OCI-LY1 (cell line): ENCODE measurements around the gene RCAN2.
"Not testable (repeated sequence)": the region's sequence is repeated elsewhere in the genome, so short reads cannot be mapped to it uniquely, and the experiment has no call there.

ENCODE experiments used
- H2AFZ ChIP-seq: fragments of 200-600 bp; sonication (generic), shearing (Covaris generic); 2 replicates; pipeline ENCODE4 v1.6.0; 2014; ENCODE audit warnings: antibody characterized with exemption, mild to moderate bottlenecking, low read length
- H3F3A ChIP-seq: fragments of 200-600 bp; sonication (generic), shearing (Covaris generic); 2 replicates; pipeline ENCODE4 v1.6.0; 2014; ENCODE audit warnings: mild to moderate bottlenecking, antibody characterized with exemption, low read length, moderate library complexity; ENCODE audit not compliant: insufficient read depth
- H3K27ac ChIP-seq: fragments of 200-600 bp; sonication (generic); 2 replicates; pipeline ENCODE4 v1.5.1; 2014; ENCODE audit warnings: low read length, mixed run types, mild to moderate bottlenecking, low read depth; ENCODE audit not compliant: poor library complexity, severe bottlenecking
- H3K27me3 ChIP-seq: fragments of 200-600 bp; sonication (generic); 2 replicates; pipeline ENCODE4 v1.6.0; 2014; ENCODE audit warnings: antibody characterized with exemption, mild to moderate bottlenecking, low read length, moderate library complexity; ENCODE audit not compliant: insufficient read depth
- H3K36me3 ChIP-seq: fragments of 200-600 bp; sonication (generic); 2 replicates; pipeline ENCODE4 v1.6.1; 2014; ENCODE audit warnings: mild to moderate bottlenecking, antibody characterized with exemption, low read length, moderate library complexity, mixed read lengths; ENCODE audit not compliant: insufficient read depth
- H3K4me1 ChIP-seq: fragments of 200-600 bp; sonication (generic); 2 replicates; pipeline ENCODE4 v1.5.1; 2014; ENCODE audit warnings: mild to moderate bottlenecking, low read length, moderate library complexity; ENCODE audit not compliant: insufficient read depth, severe bottlenecking
- H3K4me2 ChIP-seq: fragments of 200-600 bp; sonication (generic), shearing (Covaris generic); 2 replicates; pipeline ENCODE4 v1.6.1; 2014; ENCODE audit warnings: low read length
- H3K4me3 ChIP-seq: fragments of 200-600 bp; sonication (generic); 2 replicates; pipeline ENCODE4 v1.5.1; 2014; ENCODE audit warnings: low read length, low read depth, mild to moderate bottlenecking, mixed read lengths; ENCODE audit not compliant: poor library complexity, severe bottlenecking
- H3K79me2 ChIP-seq: fragments of 200-600 bp; shearing (Covaris generic); 2 replicates; pipeline ENCODE4 v1.6.1; 2016; ENCODE audit warnings: mixed run types, low read length, mixed read lengths; ENCODE audit not compliant: insufficient read depth
- H3K9ac ChIP-seq: fragments of 200-600 bp; sonication (generic), shearing (Covaris generic); 2 replicates; pipeline ENCODE4 v1.6.1; 2014; ENCODE audit warnings: mild to moderate bottlenecking, low read length, mixed read lengths
- H3K9me2 ChIP-seq: fragments of 200-600 bp; sonication (generic), shearing (Covaris generic); 2 replicates; pipeline ENCODE4 v1.6.1; 2014; ENCODE audit warnings: low read depth, mild to moderate bottlenecking, low read length, mixed read lengths
- H3K9me3 ChIP-seq: fragments of 200-600 bp; shearing (Covaris generic); 2 replicates; pipeline ENCODE4 v1.6.1; 2014; ENCODE audit warnings: low read length, mixed read lengths
- H4K20me1 ChIP-seq: fragments of 200-600 bp; sonication (generic), shearing (Covaris generic); 2 replicates; pipeline ENCODE4 v1.6.0; 2016; ENCODE audit warnings: mild to moderate bottlenecking, low read length; ENCODE audit not compliant: insufficient read depth
- EZH2 ChIP-seq: fragments of 200-600 bp; sonication (generic), shearing (Covaris generic); IDR thresholded peaks from 2 replicates; pipeline ENCODE4 v1.8.0; 2017; ENCODE audit warnings: borderline replicate concordance, mixed run types, mild to moderate bottlenecking, antibody characterized with exemption, low read length, moderate library complexity, mixed read lengths
- TF ChIP-seq, protein P1 (sequence below): fragments of 200-600 bp; sonication (generic), shearing (Covaris generic); IDR thresholded peaks from 2 replicates; pipeline ENCODE4 v1.5.1; 2017; ENCODE audit warnings: mild to moderate bottlenecking, antibody characterized with exemption, low read length, moderate library complexity, mixed read lengths

RCAN2 gene

DNA sequence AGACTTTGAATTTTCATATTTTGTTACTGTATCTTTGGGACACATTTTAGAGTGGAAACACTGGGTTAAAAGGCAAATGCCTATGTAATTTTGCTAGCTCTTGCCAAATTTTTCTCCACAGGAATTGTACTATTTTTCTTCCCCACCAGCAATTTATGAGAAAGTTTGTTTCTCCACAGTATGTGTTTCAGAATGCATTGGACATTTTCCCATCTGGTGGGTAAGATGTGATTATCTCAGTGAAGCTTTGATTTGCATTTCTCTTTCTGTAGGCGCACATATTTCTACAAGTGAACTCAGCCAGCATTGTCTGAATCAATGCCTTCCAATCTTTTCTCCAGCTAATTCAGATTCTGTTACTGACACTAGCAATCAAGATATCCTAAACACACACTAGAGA lies 157.8 kb downstream of the RCAN2 start:
- Histone ChIP-seq H3K4me2 (no peak overlapping the region), H3K9me2 (no peaks in the 10 kb centered on the region), H2AFZ (no peak overlapping the region), H3K9ac (no peak overlapping the region), H3K4me3 (no peak overlapping the region), H3K36me3 (no peaks in the 10 kb centered on the region), H4K20me1 (no peaks in the 10 kb centered on the region), H3K79me2 (no peaks in the 10 kb centered on the region), H3K4me1 (no peaks in the 10 kb centered on the region), H3F3A (no peaks in the 10 kb centered on the region), H3K9me3 (no peaks in the 10 kb centered on the region), H3K27me3 (no peaks in the 10 kb centered on the region), H3K27ac (no peak overlapping the region)
- no peak for TF ChIP-seq EZH2

DNA sequence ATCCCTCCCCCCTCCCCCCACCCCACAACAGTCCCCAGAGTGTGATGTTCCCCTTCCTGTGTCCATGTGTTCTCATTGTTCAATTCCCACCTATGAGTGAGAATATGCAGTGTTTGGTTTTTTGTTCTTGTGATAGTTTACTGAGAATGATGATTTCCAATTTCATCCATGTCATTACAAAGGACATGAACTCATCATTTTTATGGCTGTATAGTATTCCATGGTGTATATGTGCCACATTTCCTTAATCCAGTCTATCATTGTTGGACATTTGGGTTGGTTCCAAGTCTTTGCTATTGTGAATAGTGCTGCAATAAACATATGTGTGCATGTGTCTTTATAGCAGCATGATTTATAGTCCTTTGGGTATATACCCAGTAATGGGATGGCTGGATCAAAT lies 158.8 kb downstream of the RCAN2 start:
- H3K27me3 ChIP-seq, H3F3A ChIP-seq, H3K9me3 ChIP-seq, H3K79me2 ChIP-seq, H3K27ac ChIP-seq, H3K4me2 ChIP-seq, H2AFZ ChIP-seq, H3K4me3 ChIP-seq, H3K9me2 ChIP-seq, H3K9ac ChIP-seq, H3K4me1 ChIP-seq, H4K20me1 ChIP-seq, H3K36me3 ChIP-seq: not testable (repeated sequence)

DNA sequence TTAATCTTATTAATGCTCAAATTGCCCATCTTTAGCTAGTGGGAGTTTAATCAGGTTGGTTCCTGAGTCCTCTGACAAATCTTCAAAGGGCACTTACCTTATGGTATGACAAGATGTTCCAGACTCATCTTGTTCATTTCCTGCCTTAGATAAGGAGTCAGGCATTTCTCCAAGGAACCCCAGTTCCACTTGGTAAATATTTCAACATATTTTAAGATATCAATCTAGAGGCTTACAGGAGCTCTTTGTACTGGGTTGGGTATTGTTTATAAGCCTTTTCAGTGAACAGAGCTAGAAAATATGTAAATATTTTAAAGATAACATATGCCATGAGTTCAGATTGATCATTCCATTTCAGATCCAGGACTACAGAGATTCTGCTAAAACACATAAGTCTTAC lies 159.8 kb downstream of the RCAN2 start:
- Histone ChIP-seq H3K9me3 (no peaks in the 10 kb centered on the region), H3K36me3 (no peaks in the 10 kb centered on the region), H3K27ac (no peak overlapping the region), H2AFZ (no peak overlapping the region), H4K20me1 (no peaks in the 10 kb centered on the region), H3K27me3 (no peaks in the 10 kb centered on the region), H3K4me1 (no peaks in the 10 kb centered on the region), H3K4me2 (no peak overlapping the region), H3K4me3 (no peak overlapping the region), H3K79me2 (no peaks in the 10 kb centered on the region), H3K9ac (no peak overlapping the region), H3F3A (no peaks in the 10 kb centered on the region), H3K9me2 (no peaks in the 10 kb centered on the region)
- TF ChIP-seq EZH2: no peak
- TF ChIP-seq, protein P1, sequence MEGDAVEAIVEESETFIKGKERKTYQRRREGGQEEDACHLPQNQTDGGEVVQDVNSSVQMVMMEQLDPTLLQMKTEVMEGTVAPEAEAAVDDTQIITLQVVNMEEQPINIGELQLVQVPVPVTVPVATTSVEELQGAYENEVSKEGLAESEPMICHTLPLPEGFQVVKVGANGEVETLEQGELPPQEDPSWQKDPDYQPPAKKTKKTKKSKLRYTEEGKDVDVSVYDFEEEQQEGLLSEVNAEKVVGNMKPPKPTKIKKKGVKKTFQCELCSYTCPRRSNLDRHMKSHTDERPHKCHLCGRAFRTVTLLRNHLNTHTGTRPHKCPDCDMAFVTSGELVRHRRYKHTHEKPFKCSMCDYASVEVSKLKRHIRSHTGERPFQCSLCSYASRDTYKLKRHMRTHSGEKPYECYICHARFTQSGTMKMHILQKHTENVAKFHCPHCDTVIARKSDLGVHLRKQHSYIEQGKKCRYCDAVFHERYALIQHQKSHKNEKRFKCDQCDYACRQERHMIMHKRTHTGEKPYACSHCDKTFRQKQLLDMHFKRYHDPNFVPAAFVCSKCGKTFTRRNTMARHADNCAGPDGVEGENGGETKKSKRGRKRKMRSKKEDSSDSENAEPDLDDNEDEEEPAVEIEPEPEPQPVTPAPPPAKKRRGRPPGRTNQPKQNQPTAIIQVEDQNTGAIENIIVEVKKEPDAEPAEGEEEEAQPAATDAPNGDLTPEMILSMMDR: no peak

DNA sequence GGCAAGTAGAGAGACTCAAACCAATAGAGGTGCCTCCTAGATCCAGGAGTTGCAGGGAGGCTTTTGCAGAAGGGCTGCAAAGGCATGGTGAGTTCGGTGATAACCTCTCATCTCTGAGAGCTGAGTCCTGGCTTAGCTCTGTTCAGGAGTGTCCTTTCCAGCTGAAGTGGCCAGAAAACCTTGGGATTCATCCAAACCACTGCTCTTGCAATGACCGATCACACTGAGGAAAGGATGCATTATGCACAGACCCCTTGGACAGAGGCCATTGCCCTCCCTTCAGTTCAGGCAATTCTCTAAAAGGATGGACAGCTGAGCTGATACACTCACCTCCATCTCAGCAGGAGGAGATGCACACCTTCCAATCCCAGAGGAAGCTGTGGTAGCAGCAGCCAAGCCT lies 161.7 kb downstream of the RCAN2 start:
- Histone ChIP-seq H3K9me2 (no peaks in the 10 kb centered on the region), H3K27ac (no peak overlapping the region), H4K20me1 (no peaks in the 10 kb centered on the region), H3K27me3 (no peaks in the 10 kb centered on the region), H3K9me3 (no peaks in the 10 kb centered on the region), H3K4me2 (no peak overlapping the region), H3K4me1 (no peaks in the 10 kb centered on the region), H3K36me3 (no peaks in the 10 kb centered on the region), H3K9ac (no peak overlapping the region), H3F3A (no peaks in the 10 kb centered on the region), H3K79me2 (no peaks in the 10 kb centered on the region), H2AFZ (no peak overlapping the region), H3K4me3 (no peak overlapping the region)
- TF ChIP-seq, protein P1: no peak
- no peak for TF ChIP-seq EZH2
